ENCODE data around the gene CHD2.

- TF ChIP-seq, protein P1, sequence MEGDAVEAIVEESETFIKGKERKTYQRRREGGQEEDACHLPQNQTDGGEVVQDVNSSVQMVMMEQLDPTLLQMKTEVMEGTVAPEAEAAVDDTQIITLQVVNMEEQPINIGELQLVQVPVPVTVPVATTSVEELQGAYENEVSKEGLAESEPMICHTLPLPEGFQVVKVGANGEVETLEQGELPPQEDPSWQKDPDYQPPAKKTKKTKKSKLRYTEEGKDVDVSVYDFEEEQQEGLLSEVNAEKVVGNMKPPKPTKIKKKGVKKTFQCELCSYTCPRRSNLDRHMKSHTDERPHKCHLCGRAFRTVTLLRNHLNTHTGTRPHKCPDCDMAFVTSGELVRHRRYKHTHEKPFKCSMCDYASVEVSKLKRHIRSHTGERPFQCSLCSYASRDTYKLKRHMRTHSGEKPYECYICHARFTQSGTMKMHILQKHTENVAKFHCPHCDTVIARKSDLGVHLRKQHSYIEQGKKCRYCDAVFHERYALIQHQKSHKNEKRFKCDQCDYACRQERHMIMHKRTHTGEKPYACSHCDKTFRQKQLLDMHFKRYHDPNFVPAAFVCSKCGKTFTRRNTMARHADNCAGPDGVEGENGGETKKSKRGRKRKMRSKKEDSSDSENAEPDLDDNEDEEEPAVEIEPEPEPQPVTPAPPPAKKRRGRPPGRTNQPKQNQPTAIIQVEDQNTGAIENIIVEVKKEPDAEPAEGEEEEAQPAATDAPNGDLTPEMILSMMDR (conservative IDR thresholded peaks at IDR 0.05; ENCODE audit: low read length) = no peak
- no peak for TF ChIP-seq EZH2phosphoT487 (IDR thresholded peaks at IDR 0.05; ENCODE audit: borderline replicate concordance)
These were observed 128.0 kb downstream of the CHD2 start for GRCh38 chr15:93028111-93028631.

Measured in Loucy (cell line).